Aorta (tissue), 5 donors: ENCODE results near the gene YPEL1. TPM values are rescaled to one million over a fixed set of nuclear protein-coding genes. Genes with fewer than 3 reads are reported as not detected.
"Not testable (repeated sequence)": the region's sequence is repeated elsewhere in the genome, so short reads cannot be mapped to it uniquely, and the experiment has no call there.

ENCODE experiments used
- ATAC-seq: fragments of 200-7000 bp; cut with Tn5 transposase; one replicate; pipeline ENCODE4 v1.9.1; 2022; ENCODE audit warnings: moderate library complexity; ENCODE audit not compliant: low FRiP score
- DNase-seq, 2 donors: peaks; one replicate each; pipeline ENCODE4 v3.0.0-alpha.2; 2020
- H3K27ac ChIP-seq, 2 donors: one replicate each; pipeline ENCODE4 v1.5.1; 2013; ENCODE audit warnings: low read length in 2 of 2, mild to moderate bottlenecking in 2 of 2, moderate library complexity in 2 of 2, control low read depth in 1 of 2, inconsistent platforms in 1 of 2, low read depth in 1 of 2
- H3K27me3 ChIP-seq, 2 donors: one replicate each; pipeline ENCODE4 v1.6.1; 2013; ENCODE audit warnings: control low read depth in 1 of 2, low read length in 1 of 2, mild to moderate bottlenecking in 1 of 2, moderate library complexity in 1 of 2; ENCODE audit not compliant: insufficient read depth in 2 of 2, control insufficient read depth in 1 of 2
- H3K36me3 ChIP-seq, 2 donors: one replicate each; pipeline ENCODE4 v1.6.1; 2013; ENCODE audit warnings: control low read depth in 1 of 2, low read length in 1 of 2, mild to moderate bottlenecking in 1 of 2; ENCODE audit not compliant: insufficient read depth in 2 of 2, control insufficient read depth in 1 of 2
- H3K4me1 ChIP-seq, 2 donors: one replicate each; pipeline ENCODE4 v1.6.1; 2013; ENCODE audit warnings: low read length in 2 of 2, control low read depth in 1 of 2, mild to moderate bottlenecking in 1 of 2, moderate library complexity in 1 of 2; ENCODE audit not compliant: insufficient read depth in 2 of 2, control insufficient read depth in 1 of 2
- H3K4me3 ChIP-seq, 2 donors: one replicate each; pipeline ENCODE4 v1.5.1; 2013; ENCODE audit warnings: low read length in 2 of 2, control low read depth in 1 of 2, mild to moderate bottlenecking in 1 of 2
- H3K9me3 ChIP-seq: one replicate; pipeline ENCODE4 v1.6.1; 2013; ENCODE audit warnings: mild to moderate bottlenecking, low read length; ENCODE audit not compliant: control insufficient read depth
- WGBS, 2 donors: extraction: QIAGEN DNeasy Blood & Tissue Kit; methylation state at CpG; one replicate each; pipeline ENCODE4 v1.1.7; 2013; 5-methylcytosine and 5-hydroxymethylcytosine counted together
- intact Hi-C, 2 donors: fragments of 100-400 bp; cut with DNase I; formaldehyde crosslinking; loops; one replicate each; pipeline versions ENCODE4 v1.14.2 to v1.15.0; 2022
- polyA plus RNA-seq, 2 donors: library from polyadenylated mRNA; stranded (reverse); fragments of 200-250 nt; gene quantifications; one replicate each; pipeline ENCODE4 v1.2.3, GENCODE V29; 2013
- total RNA-seq, 2 donors: library from RNA; stranded (reverse); fragmentation: NEBNext Ultra II Directional; extraction: Animal tissue kit (Norgen Biotek cat#: 25700); gene quantifications; one replicate each; pipeline ENCODE4 v1.2.1, GENCODE V29; 2021
- donor health status: healthy with polysubstance abuse.
- donor health status: Bipolar disorder and iron deficiency.
- donor health status: DM: no; HTN: no; CAD: no.
- donor health status: DM: no; HTN: no; CAD: no.
- donor health status: DM: yes; HTN: yes; CAD: no.

YPEL1 gene
- total and polyA plus RNA-seq, 4 donors: 2.0 to 9.1 (median 4.8) TPM

- DNase-seq (no peak), ATAC-seq (no peak)
- intact Hi-C loops: no loop called here
- Histone ChIP-seq H3K4me1 (no peaks in the 10 kb centered on the region), H3K27me3 (no peaks in the 10 kb centered on the region), H3K9me3 (no peaks in the 10 kb centered on the region), H3K27ac (no peak overlapping the region), H3K4me3 (no peak overlapping the region), H3K36me3 (no peaks in the 10 kb centered on the region)
- WGBS, 2 donors: 87 to 88% methylated on average over 24 of the region's 24 CpGs
These were observed 53.8 kb downstream of the YPEL1 start for GRCh38 chr22:21681566-21682370.

- intact Hi-C loops: no loop called here
- Histone ChIP-seq H3K4me3 (no peak overlapping the region), H3K27ac (no peak overlapping the region), H3K4me1 (no peaks in the 10 kb centered on the region), H3K27me3 (no peaks in the 10 kb centered on the region), H3K9me3 (no peaks in the 10 kb centered on the region), H3K36me3 (no peaks in the 10 kb centered on the region)
- no peak for DNase-seq
- WGBS, 2 donors: 92 to 94% methylated on average over 21 of the region's 21 CpGs
- ATAC-seq: no peak
These were observed 54.6 kb downstream of the YPEL1 start for GRCh38 chr22:21680830-21681565.

GRCh38 chr22:21679383-21679782 is 56.2 kb downstream of the YPEL1 start:
- DNase-seq: no peak
- intact Hi-C loops: no loop called here
- 85 to 93% methylated on average over 4 of the region's 4 CpGs for WGBS, 2 donors
- Histone ChIP-seq H3K27me3 (no peaks in the 10 kb centered on the region), H3K27ac (no peak overlapping the region), H3K9me3 (no peaks in the 10 kb centered on the region), H3K4me1 (no peaks in the 10 kb centered on the region), H3K36me3 (no peaks in the 10 kb centered on the region), H3K4me3 (no peak overlapping the region)
- ATAC-seq: no peak

GRCh38 chr22:21678842-21679241 is 56.8 kb downstream of the YPEL1 start:
- H3K36me3 ChIP-seq: not testable (repeated sequence)
- 96 to 98% methylated on average over 12 of the region's 12 CpGs for WGBS, 2 donors

GRCh38 chr22:21677606-21678443 is 57.8 kb downstream of the YPEL1 start:
- no peak overlapping the region for H3K27ac ChIP-seq
- H3K36me3 ChIP-seq: peaks cover under 1 to 4% of the 10 kb centered on the region in 2 donors
- no peak for ATAC-seq
- DNase-seq: no peak
- no peaks in the 10 kb centered on the region for H3K4me1 ChIP-seq
- WGBS, 2 donors: 88 to 90% methylated on average over 15 of the region's 15 CpGs
- H3K9me3 ChIP-seq: no peaks in the 10 kb centered on the region
- intact Hi-C loops: no loop called here
- no peak overlapping the region for H3K4me3 ChIP-seq
- no peaks in the 10 kb centered on the region for H3K27me3 ChIP-seq

More at GRCh38 chr22:21678842-21679241, 56.8 kb downstream of the YPEL1 start:
- H3K27ac ChIP-seq, H3K9me3 ChIP-seq, H3K4me3 ChIP-seq, H3K4me1 ChIP-seq, ATAC-seq, intact Hi-C loops, H3K27me3 ChIP-seq, DNase-seq: not testable (repeated sequence)

- H3K27ac ChIP-seq: no peak overlapping the region
- H3K9me3 ChIP-seq: no peaks in the 10 kb centered on the region
- ATAC-seq (no peak), DNase-seq (no peak)
- 92 to 93% methylated on average over 12 of the region's 12 CpGs for WGBS, 2 donors
- peaks cover 6 to 7% of the 10 kb centered on the region in 2 donors for H3K36me3 ChIP-seq
- H3K27me3 ChIP-seq: no peaks in the 10 kb centered on the region
- H3K4me1 ChIP-seq: no peaks in the 10 kb centered on the region
- intact Hi-C loops: no loop called here
- no peak overlapping the region for H3K4me3 ChIP-seq
These were observed 60.9 kb downstream of the YPEL1 start for GRCh38 chr22:21674638-21675245.

- intact Hi-C loops: no loop called here
- H3K9me3 ChIP-seq: no peaks in the 10 kb centered on the region
- H3K36me3 ChIP-seq: peaks cover 6 to 7% of the 10 kb centered on the region in 2 donors
- WGBS, 2 donors: 89 to 91% methylated on average over 12 of the region's 12 CpGs
- H3K4me1 ChIP-seq: no peaks in the 10 kb centered on the region
- no peaks in the 10 kb centered on the region for H3K27me3 ChIP-seq
- ATAC-seq: no peak
- no peak overlapping the region for H3K4me3 ChIP-seq
- no peak for DNase-seq
- H3K27ac ChIP-seq: no peak overlapping the region
These were observed 61.9 kb downstream of the YPEL1 start for GRCh38 chr22:21673534-21674321.
